Subcutaneous adipose tissue (tissue), 4 donors: ENCODE measurements around the gene COMMD3. TPM values are rescaled to one million over a fixed set of nuclear protein-coding genes. Genes with fewer than 3 reads are reported as not detected.

ENCODE experiments used
- CTCF ChIP-seq: fragments of 450-650 bp; IDR thresholded peaks from one replicate; pipeline ENCODE4 v1.5.1; 2016; ENCODE audit warnings: low read depth, mild to moderate bottlenecking, control low read depth, antibody characterized with exemption, moderate library complexity
- total RNA-seq, 4 donors: library from RNA; depleted of rRNA; stranded (reverse); fragments of >200 nt; gene quantifications; one replicate each; pipeline ENCODE4 v1.1.0, GENCODE V29; 2016

COMMD3 gene
- total RNA-seq, 4 donors from 2014 or later = 25.6 to 38.3 (median 31.6) TPM

- no peak for TF ChIP-seq CTCF
These were observed 25.2 kb downstream of the COMMD3 start for GRCh38 chr10:22341190-22341925.

- no peak for TF ChIP-seq CTCF
These were observed 25.7 kb downstream of the COMMD3 start for GRCh38 chr10:22341926-22342196.

- TF ChIP-seq CTCF = no peak
These were observed 26.2 kb downstream of the COMMD3 start for GRCh38 chr10:22342421-22342820.

GRCh38 chr10:22343731-22344130 is 27.5 kb downstream of the COMMD3 start:
- no peak for TF ChIP-seq CTCF

- no peak for TF ChIP-seq CTCF
These were observed 28.1 kb downstream of the COMMD3 start for GRCh38 chr10:22344249-22344648.

- no peak for TF ChIP-seq CTCF
These were observed 28.7 kb downstream of the COMMD3 start for GRCh38 chr10:22344781-22345300.

- TF ChIP-seq CTCF = no peak
These were observed 29.3 kb downstream of the COMMD3 start, which contains the start of gene SPAG6 for GRCh38 chr10:22345301-22346095. Gene SPAG6 (plus strand): TSS chr10:22345496. CDS start chr10:22345612, 116 bp downstream.
